Muscle layer of colon (tissue), 2 donors: ENCODE results near the gene HOXA3.

Experiments used
- H3K27ac ChIP-seq: one replicate; pipeline ENCODE4 v1.7.0; 2013; ENCODE audit warnings: low read depth, mild to moderate bottlenecking, low read length, moderate library complexity
- H3K27me3 ChIP-seq, 2 donors: one replicate each; pipeline ENCODE4 v1.7.0; 2013; ENCODE audit warnings: low read length in 2 of 2, mild to moderate bottlenecking in 2 of 2; ENCODE audit not compliant: insufficient read depth in 2 of 2, control insufficient read depth in 1 of 2
- H3K36me3 ChIP-seq: one replicate; pipeline ENCODE4 v1.7.0; 2013; ENCODE audit warnings: mild to moderate bottlenecking, low read length; ENCODE audit not compliant: insufficient read depth
- H3K4me1 ChIP-seq: one replicate; pipeline ENCODE4 v1.7.0; 2013; ENCODE audit warnings: mild to moderate bottlenecking, low read length; ENCODE audit not compliant: insufficient read depth
- H3K4me3 ChIP-seq, 2 donors: one replicate each; pipeline ENCODE4 v1.7.0; 2013; ENCODE audit warnings: low read length in 2 of 2, low read depth in 1 of 2, mild to moderate bottlenecking in 1 of 2, moderate library complexity in 1 of 2
- H3K9ac ChIP-seq: one replicate; pipeline ENCODE4 v1.7.0; 2013; ENCODE audit warnings: low read length
- H3K9me3 ChIP-seq: one replicate; pipeline ENCODE4 v1.7.0; 2013; ENCODE audit warnings: mild to moderate bottlenecking, low read length
- donor health status: abdominal sarcoma.
- donor health status: Adenocarcinoma of cecum.

Gene HOXA3

DNA sequence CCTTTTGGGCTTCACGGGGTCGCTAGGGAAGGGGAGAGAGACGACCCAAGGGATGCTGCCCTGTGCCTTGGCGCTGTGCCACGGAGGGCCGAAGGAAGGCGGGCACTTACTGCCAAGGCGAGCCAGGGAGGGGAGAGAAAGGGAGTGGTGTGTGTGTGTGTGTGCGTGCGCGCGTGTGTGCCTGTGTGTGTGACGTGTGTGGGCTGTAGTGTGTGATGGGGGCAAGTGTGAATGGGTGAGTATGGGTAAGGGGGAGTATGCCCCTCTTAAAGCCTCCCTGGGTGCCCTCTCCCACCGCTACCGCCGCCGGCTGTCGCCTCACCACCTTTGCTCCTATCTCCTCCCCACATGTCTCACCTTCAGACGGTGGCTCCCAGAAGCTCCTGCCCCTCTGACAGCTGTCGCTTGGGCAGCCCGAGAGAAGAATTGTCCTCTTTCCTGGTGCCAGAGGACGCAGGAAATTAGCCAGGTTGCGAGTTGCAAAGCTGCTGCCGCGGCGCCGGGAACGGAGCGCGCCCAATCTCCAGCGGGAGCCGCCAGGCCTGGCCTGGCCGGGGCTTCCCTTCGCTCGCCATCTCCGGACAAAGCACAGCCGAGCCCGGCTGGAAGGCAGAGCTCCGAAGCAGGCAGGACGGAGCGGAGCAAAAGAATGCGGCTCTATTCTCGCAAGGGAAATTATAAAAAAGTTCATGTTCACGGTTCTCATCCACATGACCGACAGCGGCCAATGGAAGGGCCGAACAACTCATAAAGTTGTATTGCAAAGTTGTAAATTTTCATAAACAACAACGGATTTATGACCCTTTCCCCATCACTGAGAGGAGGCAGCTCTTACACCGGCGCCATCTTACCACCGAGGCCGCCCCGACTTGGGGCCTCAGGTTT, at the start of gene HOXA3:
HOXA3 (minus strand) TSS at position 653 of the 885 bp plus-strand sequence. CDS start 41,943 bp downstream, outside the sequence.
- Histone ChIP-seq H3K4me3 (peak within 1 kb of the TSS; percentile 85 to 92), H3K9ac (peak within 1 kb of the TSS; percentile 80), H3K9me3 (no peaks in the 10 kb centered on the region), H3K27ac (peak within 1 kb of the TSS; percentile 95), H3K27me3 (peaks cover 0 to 24% of the 10 kb centered on the region in 2 donors), H3K4me1 (peaks cover 45% of the 10 kb centered on the region), H3K36me3 (no peaks in the 10 kb centered on the region)

DNA sequence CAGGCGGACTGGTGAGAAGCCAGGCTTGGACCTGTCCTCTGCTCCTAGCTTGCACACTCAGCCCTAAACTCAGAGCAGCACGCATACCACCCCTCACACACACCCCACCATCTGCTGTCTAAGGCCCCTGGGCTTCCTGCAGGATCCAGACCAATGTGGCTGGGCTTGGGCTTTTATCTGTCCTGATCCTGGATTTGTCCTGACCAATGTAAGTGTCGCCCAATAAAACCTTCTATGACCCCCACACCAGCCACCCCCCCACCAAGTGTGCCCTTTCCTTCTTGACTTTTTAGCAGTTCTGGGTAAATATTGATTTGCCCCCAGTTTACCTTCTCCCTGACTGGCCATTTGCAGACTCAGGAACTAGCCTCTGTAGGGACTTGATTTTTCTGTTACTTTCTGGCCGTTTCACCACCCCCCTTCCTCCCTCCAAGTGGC, 49.2 kb upstream of the HOXA3 start:
- Histone ChIP-seq H3K9ac (no peak overlapping the region), H3K27ac (no peak overlapping the region), H3K27me3 (peaks cover 66 to 83% of the 10 kb centered on the region in 2 donors), H3K4me3 (peak overlapping the region in 1 of 2 donors; percentile 63), H3K36me3 (no peaks in the 10 kb centered on the region), H3K4me1 (peaks cover 29% of the 10 kb centered on the region), H3K9me3 (no peaks in the 10 kb centered on the region)

DNA sequence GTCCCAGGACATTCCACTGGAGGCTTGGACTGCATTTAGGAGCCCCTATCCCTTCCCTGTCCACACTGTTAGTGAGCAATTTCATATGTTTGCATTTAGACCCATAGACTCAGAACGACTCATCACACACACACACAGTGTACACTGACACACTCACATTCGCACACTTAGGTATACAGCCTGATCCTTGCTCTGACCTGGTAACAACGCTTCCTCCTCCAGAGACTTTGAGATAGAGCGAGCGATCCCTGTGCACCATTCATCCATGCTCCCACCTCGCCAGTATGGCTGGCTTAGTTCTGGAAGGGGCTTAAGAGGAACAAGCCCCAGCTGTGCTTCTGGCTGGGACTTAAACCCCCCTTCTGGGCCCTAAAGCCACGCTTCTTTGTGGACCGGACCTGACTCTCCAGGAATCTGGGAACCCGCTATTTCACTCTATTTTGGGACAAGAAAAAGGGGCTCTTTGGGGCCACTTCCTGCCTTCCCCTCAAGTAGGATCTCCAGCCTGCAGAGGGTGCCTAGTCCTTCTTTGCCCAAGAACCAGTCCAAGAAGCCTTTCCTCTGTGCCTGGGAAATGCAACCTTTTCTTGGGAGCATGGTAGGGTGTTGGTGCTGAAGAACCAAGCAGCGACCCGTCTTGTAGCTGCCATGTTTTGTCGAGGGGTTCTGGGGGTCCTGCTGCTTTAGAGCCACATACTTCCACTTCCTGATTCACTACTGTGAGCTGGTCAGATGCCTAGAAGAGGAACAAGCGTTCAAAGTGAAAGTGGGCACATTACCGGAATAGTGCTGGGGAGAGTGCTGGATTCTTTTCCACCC, 48.6 kb upstream of the HOXA3 start:
- H3K27me3 ChIP-seq = peaks cover 60 to 77% of the 10 kb centered on the region in 2 donors
- H3K9ac ChIP-seq = no peak overlapping the region
- H3K36me3 ChIP-seq = no peaks in the 10 kb centered on the region
- H3K4me1 ChIP-seq = peaks cover 28% of the 10 kb centered on the region
- no peak overlapping the region for H3K27ac ChIP-seq
- H3K9me3 ChIP-seq = no peaks in the 10 kb centered on the region
- peak overlapping the region; percentile 58 to 63 for H3K4me3 ChIP-seq

DNA sequence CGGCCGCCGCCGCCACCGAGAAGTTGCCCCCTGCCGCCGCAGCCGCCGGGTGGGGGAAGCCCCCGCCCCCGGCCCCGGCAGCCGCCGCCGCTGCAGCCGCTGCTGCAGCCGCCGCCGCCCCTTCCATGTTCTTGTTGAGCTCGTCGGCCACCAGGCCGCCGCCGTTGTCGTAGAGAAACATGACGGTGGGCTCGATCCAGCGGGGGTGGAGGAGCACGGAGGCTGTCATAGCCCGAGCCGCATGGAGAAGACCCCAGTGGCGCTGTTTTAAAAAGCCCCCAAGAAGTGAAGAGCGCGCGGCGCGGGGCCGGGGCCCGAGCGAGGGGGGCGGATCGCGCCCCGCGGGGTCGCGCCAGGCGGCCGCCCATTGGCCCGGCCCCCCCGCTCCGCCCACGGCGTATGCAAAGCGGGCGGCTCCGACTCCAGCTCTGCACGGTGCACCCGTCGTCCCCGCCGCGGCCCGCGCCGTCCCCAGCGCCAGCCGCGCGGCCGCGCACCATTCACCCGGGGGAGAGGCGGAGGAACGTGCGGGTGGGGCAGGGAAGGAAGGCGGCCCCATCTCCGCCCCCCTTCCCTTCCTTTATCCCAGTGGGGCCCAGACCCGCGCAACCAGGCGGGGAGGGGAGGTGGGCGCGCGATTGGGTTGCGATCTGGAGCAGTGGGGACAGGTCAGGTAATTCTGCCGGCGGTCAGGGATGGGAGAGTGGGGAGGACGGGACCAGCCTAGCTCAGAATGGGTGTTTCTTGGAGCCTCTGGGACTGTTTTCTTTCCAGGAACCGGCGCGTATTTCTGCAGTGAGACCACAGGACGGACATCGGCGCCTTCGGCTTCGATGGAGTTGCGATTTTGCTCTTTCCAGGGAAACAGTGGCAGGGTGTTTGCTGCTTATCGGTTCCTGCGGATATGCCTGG, 47.7 kb upstream of the HOXA3 start, which contains the start of gene HOXA13:
HOXA13 (minus strand) TSS at position 243 of the 912 bp plus-strand sequence; CDS start at position 229, 14 bp downstream.
- Histone ChIP-seq H3K27ac (peak within 1 kb of the TSS; percentile 86), H3K4me3 (peak within 1 kb of the TSS; percentile 86 to 92), H3K4me1 (peaks cover 19% of the 10 kb centered on the region), H3K27me3 (peaks cover 51 to 68% of the 10 kb centered on the region in 2 donors), H3K9ac (peak within 1 kb of the TSS; percentile 87), H3K9me3 (no peaks in the 10 kb centered on the region), H3K36me3 (no peaks in the 10 kb centered on the region)

DNA sequence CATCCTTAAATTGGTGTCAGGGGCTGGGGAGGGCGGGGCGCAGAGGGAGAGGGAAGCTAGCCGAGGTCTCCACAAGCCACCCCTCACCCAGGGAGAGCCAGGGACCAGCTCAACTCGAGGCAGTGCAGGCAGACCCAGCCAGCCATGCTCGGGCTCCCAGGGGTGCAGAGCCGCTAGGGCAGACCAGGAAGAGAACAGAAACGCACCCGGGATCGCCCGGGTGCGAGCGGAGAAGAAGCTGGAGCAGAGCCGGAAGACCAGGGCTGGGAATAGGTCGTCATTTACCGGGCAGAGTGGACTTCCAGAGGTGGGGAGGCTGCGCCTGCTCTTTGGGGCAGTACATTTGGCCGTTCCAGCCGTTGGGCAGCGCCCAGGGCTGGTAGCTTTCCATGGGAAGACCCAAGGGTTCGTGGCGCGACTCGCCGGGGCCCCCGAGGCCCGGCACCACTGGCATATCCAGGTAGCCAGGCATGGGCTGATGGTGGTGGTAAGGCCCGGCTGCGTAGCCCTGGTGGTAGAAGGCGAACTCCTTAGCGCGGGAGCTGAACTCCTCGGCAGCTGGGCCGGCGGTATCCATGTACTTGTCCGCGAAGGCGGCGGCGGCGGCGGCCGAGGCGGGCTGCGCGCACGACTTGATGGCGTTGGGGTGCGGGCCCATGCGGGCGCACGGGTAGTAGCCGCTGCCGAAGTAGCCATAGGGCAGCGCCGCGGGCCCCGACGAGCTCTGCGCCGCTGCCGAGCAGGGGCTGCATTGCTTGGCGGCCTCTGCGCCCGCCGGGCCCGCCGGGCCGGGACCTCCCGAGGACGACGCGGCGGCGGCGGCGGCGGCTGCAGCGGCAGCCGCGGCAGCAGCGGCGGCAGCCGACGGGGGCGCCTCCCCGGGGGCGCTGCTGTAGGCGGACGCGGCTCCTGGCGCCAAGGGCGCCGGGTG, 46.8 kb upstream of the HOXA3 start:
- H3K27ac ChIP-seq = peak overlapping the region; percentile 86
- H3K4me1 ChIP-seq = peaks cover 13% of the 10 kb centered on the region
- H3K9ac ChIP-seq = peak overlapping the region; percentile 87
- peaks cover 41 to 58% of the 10 kb centered on the region in 2 donors for H3K27me3 ChIP-seq
- no peaks in the 10 kb centered on the region for H3K36me3 ChIP-seq
- peak overlapping the region; percentile 86 to 92 for H3K4me3 ChIP-seq
- H3K9me3 ChIP-seq = no peaks in the 10 kb centered on the region

DNA sequence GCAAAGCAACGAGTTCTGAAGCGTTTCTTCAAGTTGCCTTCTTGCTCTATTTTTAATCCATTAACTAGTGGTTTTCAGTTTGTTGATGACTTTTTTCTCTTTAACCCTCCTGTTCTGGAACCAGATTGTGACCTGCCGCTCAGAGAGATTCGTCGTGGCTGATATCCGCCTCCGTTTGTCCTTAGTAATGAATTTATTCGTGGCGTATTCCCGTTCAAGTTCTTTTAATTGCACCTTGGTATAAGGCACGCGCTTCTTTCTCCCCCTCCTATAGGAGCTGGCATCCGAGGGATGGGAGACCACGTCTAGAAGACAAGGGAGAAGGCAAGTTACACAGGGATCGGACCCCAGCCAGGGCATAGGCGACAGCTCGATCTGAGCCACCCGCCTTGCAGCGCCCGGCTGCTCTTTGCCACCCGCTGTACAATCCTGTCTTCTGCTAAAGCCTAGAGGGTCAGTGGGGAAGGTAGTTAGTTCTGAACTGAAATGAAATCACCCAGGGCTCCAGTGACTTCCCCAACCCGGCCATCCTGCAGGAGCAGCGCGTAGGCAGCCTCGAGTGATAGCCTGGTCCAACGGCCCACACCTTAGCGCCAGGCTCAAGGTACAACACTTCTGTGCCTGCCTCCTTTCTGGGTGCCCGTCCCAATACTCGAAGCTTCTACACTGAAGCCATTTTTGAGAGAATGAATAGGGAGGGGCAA, 45.9 kb upstream of the HOXA3 start:
- Histone ChIP-seq H3K27ac (peak overlapping the region; percentile 86), H3K36me3 (no peaks in the 10 kb centered on the region), H3K9ac (peak overlapping the region; percentile 55), H3K4me1 (peaks cover 13% of the 10 kb centered on the region), H3K4me3 (peak overlapping the region; percentile 86 to 92), H3K27me3 (peaks cover 33 to 50% of the 10 kb centered on the region in 2 donors), H3K9me3 (no peaks in the 10 kb centered on the region)

DNA sequence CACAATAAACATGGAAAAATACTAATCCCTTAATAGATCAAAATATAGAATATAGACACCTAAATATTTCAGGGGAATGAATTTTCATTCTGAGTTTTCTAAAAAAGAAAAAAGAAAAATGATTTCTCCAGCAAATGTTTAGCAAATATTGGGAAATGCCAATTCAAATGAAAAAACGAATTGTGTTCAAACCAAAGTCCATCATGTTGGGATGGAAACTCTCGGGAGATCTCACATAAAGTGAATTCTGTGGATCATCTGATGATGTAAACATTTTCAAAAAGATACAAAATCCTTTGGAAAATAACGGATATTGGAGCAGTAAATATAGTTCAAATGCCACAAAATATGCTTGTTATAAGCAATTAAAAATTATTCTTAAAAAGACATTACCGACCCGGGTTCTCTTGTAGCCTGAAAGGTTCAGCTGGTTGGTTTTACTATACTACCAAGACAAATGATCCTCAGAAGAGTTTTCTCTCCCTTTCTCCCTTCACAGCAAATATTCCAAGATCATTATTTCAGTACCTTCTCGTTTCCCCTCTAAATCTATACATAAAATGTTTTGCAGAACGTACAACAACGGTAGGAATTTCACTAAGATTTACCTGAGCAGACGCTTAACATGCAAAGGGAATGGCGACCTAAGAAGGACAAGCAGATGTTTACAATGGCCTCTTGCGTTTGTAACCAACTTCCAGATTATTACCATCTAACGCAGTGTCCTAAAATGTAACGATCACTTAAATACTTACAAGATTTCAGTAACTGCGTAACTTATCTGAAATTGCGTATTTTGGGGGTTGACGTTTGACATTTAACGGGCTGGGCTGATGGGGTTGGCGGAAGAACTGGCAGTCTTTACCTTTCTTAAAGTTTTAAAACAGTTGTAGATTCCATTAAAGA, 45.0 kb upstream of the HOXA3 start:
- Histone ChIP-seq H3K27ac (peak overlapping the region; percentile 57), H3K9ac (peak overlapping the region; percentile 55), H3K4me3 (peak overlapping the region; percentile 86 to 92)

DNA sequence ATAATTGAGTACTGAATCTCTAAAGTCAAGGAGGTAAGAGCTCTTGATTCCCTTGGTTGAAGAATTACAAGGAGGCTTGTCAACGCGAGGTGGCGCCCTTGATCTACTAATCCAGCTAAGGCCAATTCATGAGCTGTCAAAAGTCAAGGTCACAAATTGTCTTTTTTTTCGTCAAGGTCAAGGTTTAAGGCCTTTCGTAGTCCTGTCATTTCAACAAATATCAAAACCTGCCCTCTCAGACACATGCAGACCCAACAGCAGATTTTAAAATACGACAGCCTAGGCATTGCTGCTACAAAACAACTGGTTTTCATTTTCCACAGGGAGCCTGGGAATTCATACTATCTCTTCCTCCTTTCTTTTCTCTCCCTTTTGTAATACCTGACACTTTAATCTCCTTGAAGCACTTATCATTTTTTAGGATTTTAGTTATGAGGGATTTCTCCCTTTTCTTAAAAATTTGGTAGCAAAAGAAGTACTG, 43.9 kb upstream of the HOXA3 start:
- H3K36me3 ChIP-seq = no peaks in the 10 kb centered on the region
- H3K4me1 ChIP-seq = peaks cover 12% of the 10 kb centered on the region
- peaks cover 21 to 36% of the 10 kb centered on the region in 2 donors for H3K27me3 ChIP-seq
- H3K27ac ChIP-seq = peak overlapping the region; percentile 57
- H3K9ac ChIP-seq = no peak overlapping the region
- H3K4me3 ChIP-seq = peak overlapping the region; percentile 2 to 86
- no peaks in the 10 kb centered on the region for H3K9me3 ChIP-seq

More for the DNA sequence above, 45.0 kb upstream of the HOXA3 start:
- Histone ChIP-seq H3K27me3 (peaks cover 26 to 41% of the 10 kb centered on the region in 2 donors), H3K36me3 (no peaks in the 10 kb centered on the region), H3K9me3 (no peaks in the 10 kb centered on the region), H3K4me1 (peaks cover 13% of the 10 kb centered on the region)
